ENCODE results near the gene B4GALNT1. TPM values are rescaled to one million over a fixed set of nuclear protein-coding genes. Genes with fewer than 3 reads are reported as not detected.

Gene B4GALNT1
- total RNA-seq, 3 donors from 2014 or later (not counting 1 experiment from before 2014, with no cell fraction given): 0.38 to 0.59 (median 0.48) TPM

DNA sequence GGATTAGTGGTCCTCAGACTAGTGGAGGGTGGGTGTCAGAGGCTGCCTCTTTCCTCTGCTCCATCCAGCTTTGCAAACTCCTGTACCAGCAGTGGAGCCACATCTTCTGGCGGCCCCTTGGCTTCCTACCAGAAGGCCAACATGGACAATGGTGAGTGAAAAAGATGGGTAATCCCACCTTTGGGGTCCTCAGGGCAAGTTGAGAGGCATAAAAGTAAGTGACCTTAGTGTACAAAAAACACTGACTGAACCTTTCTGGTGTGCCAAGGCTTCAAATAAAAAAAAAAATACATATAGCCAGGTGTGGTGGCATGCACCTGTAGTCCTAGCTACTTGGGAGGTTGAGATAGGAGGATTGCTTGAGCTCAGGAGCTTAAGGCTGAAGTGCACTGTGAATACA lies 51.2 kb downstream of the B4GALNT1 start:
- no peak overlapping the region for H3K4me3 ChIP-seq (ENCODE audit: low read length)
- Mint-ChIP-seq H3K27ac (no peak overlapping the region), H3K4me1 (peaks cover 8 to 9% of the 10 kb centered on the region in 2 donors), H3K4me3 (no peak overlapping the region), H3K36me3 (peaks cover 6% of the 10 kb centered on the region), H3K9me3 (no peaks in the 10 kb centered on the region), H3K27me3 (ENCODE audit: low read depth in 2 of 2) (peaks cover 13 to 20% of the 10 kb centered on the region in 2 donors)
- no peak overlapping the region for H3K27ac ChIP-seq (ENCODE audit: low read length)
- TF ChIP-seq CTCF (IDR thresholded peaks at IDR 0.05): no peak
- H3K4me1 ChIP-seq (ENCODE audit: control insufficient read depth, insufficient read depth, low read length): no peaks in the 10 kb centered on the region
- H3K36me3 ChIP-seq (ENCODE audit: control insufficient read depth, insufficient read depth, low read length): no peaks in the 10 kb centered on the region
- intact Hi-C loops (cut with micrococcal nuclease): loop anchor here (2.0 kb wide), 2 partner anchors 51 to 111 kb away; partner anchors contain the start of gene B4GALNT1
- ATAC-seq: no peak
- H3K9me3 ChIP-seq (ENCODE audit: control insufficient read depth, insufficient read depth, low read length): no peaks in the 10 kb centered on the region
- no peaks in the 10 kb centered on the region for H3K27me3 ChIP-seq (ENCODE audit: control insufficient read depth, insufficient read depth, low read length)
- WGBS (ENCODE audit: insufficient coverage): 88% methylated on average over 1 of the region's 1 CpG
- no peak for DNase-seq

- DNase-seq: no peak
- Histone ChIP-seq H3K4me3 (ENCODE audit: low read length) (no peak overlapping the region), H3K27ac (ENCODE audit: low read length) (no peak overlapping the region), H3K4me1 (ENCODE audit: control insufficient read depth, insufficient read depth, low read length) (no peaks in the 10 kb centered on the region), H3K27me3 (ENCODE audit: control insufficient read depth, insufficient read depth, low read length) (no peaks in the 10 kb centered on the region), H3K9me3 (ENCODE audit: control insufficient read depth, insufficient read depth, low read length) (no peaks in the 10 kb centered on the region), H3K36me3 (ENCODE audit: control insufficient read depth, insufficient read depth, low read length) (no peaks in the 10 kb centered on the region)
- H3K27ac Mint-ChIP-seq: no peak overlapping the region
- H3K36me3 Mint-ChIP-seq: peaks cover 6% of the 10 kb centered on the region
- 94% methylated on average over 4 of the region's 4 CpGs for WGBS (ENCODE audit: insufficient coverage)
- H3K4me3 Mint-ChIP-seq: no peak overlapping the region
- peaks cover 13 to 22% of the 10 kb centered on the region in 2 donors for H3K27me3 Mint-ChIP-seq (ENCODE audit: low read depth in 2 of 2)
- no peaks in the 10 kb centered on the region for H3K9me3 Mint-ChIP-seq
- peaks cover 8 to 9% of the 10 kb centered on the region in 2 donors for H3K4me1 Mint-ChIP-seq
- TF ChIP-seq CTCF (IDR thresholded peaks at IDR 0.05): no peak
- no peak for ATAC-seq
- intact Hi-C loops (cut with micrococcal nuclease): no loop called here
These were observed 52.6 kb downstream of the B4GALNT1 start for GRCh38 chr12:57580466-57580795.

DNA sequence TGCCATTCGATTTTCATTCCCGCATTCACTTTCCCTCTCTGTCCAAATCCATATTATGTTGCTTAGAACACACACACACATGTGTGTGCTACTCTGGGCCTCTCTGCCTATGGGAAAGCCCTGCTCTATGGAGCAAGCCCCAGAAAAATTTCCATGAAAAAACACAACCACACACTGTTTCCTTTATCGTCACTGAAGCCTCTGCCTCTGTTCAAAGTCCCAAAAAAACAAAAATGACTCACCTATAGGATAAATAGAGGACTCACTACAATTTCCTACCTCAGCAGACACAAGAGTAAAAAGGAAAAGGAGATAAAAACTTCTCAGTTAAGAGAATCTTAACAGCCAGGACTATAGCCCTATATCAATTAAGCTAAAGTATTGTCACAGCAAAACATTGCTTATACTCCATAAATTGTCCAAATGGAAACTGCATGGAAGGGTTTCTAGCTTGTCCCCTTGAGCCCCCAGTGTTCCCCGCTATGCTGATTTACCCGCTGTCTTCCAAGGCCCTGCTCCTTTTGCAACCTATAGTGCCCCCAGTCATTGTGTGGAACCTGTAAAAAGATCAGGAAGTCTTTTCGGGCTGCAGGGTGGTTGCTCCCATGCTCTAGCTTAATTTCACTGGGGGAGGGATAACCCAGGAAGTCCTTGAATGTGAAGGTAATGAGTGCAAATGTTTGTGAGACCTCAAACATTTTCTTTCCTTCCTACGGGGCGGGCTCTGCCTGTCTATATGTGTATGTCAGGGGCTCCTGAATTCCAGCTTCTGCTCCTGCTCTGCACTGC lies 53.1 kb downstream of the B4GALNT1 start:
- DNase-seq (no peak), ATAC-seq (no peak)
- H3K4me3 ChIP-seq (ENCODE audit: low read length): no peak overlapping the region
- H3K36me3 Mint-ChIP-seq: peaks cover 6% of the 10 kb centered on the region
- TF ChIP-seq CTCF (IDR thresholded peaks at IDR 0.05): no peak
- H3K27ac ChIP-seq (ENCODE audit: low read length): no peak overlapping the region
- no peaks in the 10 kb centered on the region for H3K4me1 ChIP-seq (ENCODE audit: control insufficient read depth, insufficient read depth, low read length)
- H3K4me3 Mint-ChIP-seq: no peak overlapping the region
- no peaks in the 10 kb centered on the region for H3K36me3 ChIP-seq (ENCODE audit: control insufficient read depth, insufficient read depth, low read length)
- H3K9me3 ChIP-seq (ENCODE audit: control insufficient read depth, insufficient read depth, low read length): no peaks in the 10 kb centered on the region
- H3K27me3 ChIP-seq (ENCODE audit: control insufficient read depth, insufficient read depth, low read length): no peaks in the 10 kb centered on the region
- H3K27me3 Mint-ChIP-seq (ENCODE audit: low read depth in 2 of 2): peaks cover 13 to 20% of the 10 kb centered on the region in 2 donors
- intact Hi-C loops (cut with micrococcal nuclease): no loop called here
- no peaks in the 10 kb centered on the region for H3K9me3 Mint-ChIP-seq
- H3K27ac Mint-ChIP-seq: no peak overlapping the region
- H3K4me1 Mint-ChIP-seq: peaks cover 8 to 9% of the 10 kb centered on the region in 2 donors
- WGBS (ENCODE audit: insufficient coverage): 91% methylated on average over 8 of the region's 8 CpGs

GRCh38 chr12:57579011-57579410 lies 54.0 kb downstream of the B4GALNT1 start:
- intact Hi-C loops (cut with micrococcal nuclease): no loop called here
- Histone ChIP-seq H3K27ac (ENCODE audit: low read length) (no peak overlapping the region), H3K4me1 (ENCODE audit: control insufficient read depth, insufficient read depth, low read length) (no peaks in the 10 kb centered on the region), H3K27me3 (ENCODE audit: control insufficient read depth, insufficient read depth, low read length) (no peaks in the 10 kb centered on the region), H3K36me3 (ENCODE audit: control insufficient read depth, insufficient read depth, low read length) (no peaks in the 10 kb centered on the region), H3K4me3 (ENCODE audit: low read length) (no peak overlapping the region), H3K9me3 (ENCODE audit: control insufficient read depth, insufficient read depth, low read length) (no peaks in the 10 kb centered on the region)
- DNase-seq: no peak
- no peak overlapping the region for H3K27ac Mint-ChIP-seq
- WGBS (ENCODE audit: insufficient coverage): 88% methylated on average over 2 of the region's 2 CpGs
- no peak overlapping the region for H3K4me3 Mint-ChIP-seq
- peaks cover 6% of the 10 kb centered on the region for H3K36me3 Mint-ChIP-seq
- no peak for TF ChIP-seq CTCF (IDR thresholded peaks at IDR 0.05)
- H3K9me3 Mint-ChIP-seq: no peaks in the 10 kb centered on the region
- ATAC-seq: no peak
- peaks cover 8 to 9% of the 10 kb centered on the region in 2 donors for H3K4me1 Mint-ChIP-seq
- peaks cover 13 to 20% of the 10 kb centered on the region in 2 donors for H3K27me3 Mint-ChIP-seq (ENCODE audit: low read depth in 2 of 2)
